Ovary (tissue), 3 donors: ENCODE measurements around the gene COX14.

Experiments used
- CTCF ChIP-seq, 3 donors: fragments of 450-650 bp in 2 of 3; fragments of 200-600 bp in 1 of 3; IDR thresholded peaks; one replicate each; pipeline versions ENCODE4 v1.5.1 to v1.8.0; 2016 to 2022; ENCODE audit warnings: antibody characterized with exemption in 3 of 3, mild to moderate bottlenecking in 1 of 3
- EP300 ChIP-seq: sonication (generic); formaldehyde crosslinking; IDR thresholded peaks from one replicate; pipeline ENCODE4 v1.6.1; 2017; ENCODE audit warnings: antibody characterized with exemption
- POLR2A ChIP-seq: fragments of 450-650 bp; IDR thresholded peaks from one replicate; pipeline ENCODE4 v1.6.1; 2017; ENCODE audit warnings: antibody characterized with exemption, mild to moderate bottlenecking, moderate library complexity
- donor health status: DM: no; HTN: no; CAD: no.

DNA sequence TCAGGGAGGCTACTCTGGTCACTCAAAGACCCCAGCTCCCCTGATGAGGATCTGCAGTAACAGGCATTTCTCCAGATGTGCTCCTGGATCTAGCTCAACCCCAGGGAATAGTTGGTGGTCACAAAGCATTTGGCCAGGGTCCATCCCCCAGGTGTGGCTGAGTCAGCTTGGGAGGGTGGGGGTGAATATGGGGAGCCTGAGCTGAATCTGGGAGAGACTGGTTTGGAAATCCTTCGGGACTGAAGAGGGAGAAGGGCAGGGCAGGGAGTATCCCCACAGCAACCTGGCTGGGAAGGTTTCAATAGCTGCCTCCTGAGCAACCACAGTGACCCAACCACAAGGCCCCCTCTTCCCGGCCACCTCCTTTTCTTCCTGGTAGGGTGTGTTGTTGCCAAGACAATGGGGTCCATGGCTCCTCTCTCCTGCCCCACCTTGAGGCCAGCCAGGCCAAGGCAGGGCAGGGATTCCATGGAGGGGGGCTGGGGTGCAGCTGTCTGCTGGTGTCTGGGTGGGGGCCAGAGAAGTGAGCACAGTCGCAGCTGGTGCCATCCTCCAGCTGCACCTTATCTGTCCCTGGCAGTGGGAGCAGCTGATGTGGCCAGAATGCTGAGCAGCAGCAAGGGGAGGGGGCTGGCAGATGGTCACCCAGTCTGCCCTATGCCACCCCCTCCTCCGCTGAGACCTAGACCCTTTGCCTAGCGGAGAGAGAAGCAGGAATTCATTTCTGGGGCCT lies 49.1 kb upstream of the COX14 start:
- TF ChIP-seq CTCF (IDR thresholded peaks at IDR 0.05): no peak
- no peak for TF ChIP-seq POLR2A
- no peak for TF ChIP-seq EP300
